Right lobe of liver (tissue), 6 donors: Measurements from ENCODE around the gene PHOSPHO1. TPM values are rescaled to one million over a fixed set of nuclear protein-coding genes. Genes with fewer than 3 reads are reported as not detected.

Source experiments
- ATAC-seq, 4 donors: fragments of 200-7000 bp; cut with Tn5 transposase; one replicate each; pipeline ENCODE4 v1.9.1; 2020; ENCODE audit warnings: mild to moderate bottlenecking in 4 of 4, moderate library complexity in 4 of 4
- DNase-seq, 3 donors: peaks; one replicate each; pipeline ENCODE4 v3.0.0-alpha.2; 2020
- H3K27ac ChIP-seq, 3 donors: fragments of 200-600 bp; one replicate each; pipeline ENCODE4 v1.8.0; 2022
- H3K27me3 ChIP-seq, 2 donors: fragments of 200-600 bp; one replicate each; pipeline ENCODE4 v1.8.0; 2022
- H3K36me3 ChIP-seq, 4 donors: fragments of 200-600 bp; sonication (generic) in 1 of 4; one replicate each; pipeline versions ENCODE4 v1.5.1 to v1.8.0; 2017 to 2022; ENCODE audit warnings: control low read depth in 1 of 4
- H3K4me1 ChIP-seq, 4 donors: fragments of 200-600 bp; sonication (generic) in 1 of 4; one replicate each; pipeline versions ENCODE4 v1.5.1 to v1.8.0; 2017 to 2022; ENCODE audit warnings: control low read depth in 1 of 4
- H3K4me3 ChIP-seq, 3 donors: fragments of 200-600 bp; one replicate each; pipeline ENCODE4 v1.8.0; 2022
- H3K9me3 ChIP-seq, 4 donors: fragments of 200-600 bp; sonication (generic) in 1 of 4; one replicate each; pipeline versions ENCODE4 v1.5.1 to v1.8.0; 2017 to 2022; ENCODE audit warnings: control low read depth in 1 of 4
- POLR2A ChIP-seq: fragments of 450-650 bp; IDR thresholded peaks from one replicate; pipeline ENCODE4 v1.6.1; 2017; ENCODE audit warnings: antibody characterized with exemption, mild to moderate bottlenecking
- WGBS: methylation state at CpG from one replicate; pipeline ENCODE4 v1.1.6; 2018; ENCODE audit warnings: low coverage, low lambda C conversion rate; ENCODE audit not compliant: insufficient coverage; ENCODE audit errors: missing lambda C conversion rate; 5-methylcytosine and 5-hydroxymethylcytosine counted together
- intact Hi-C, 2 donors: fragments of 100-400 bp; cut with DNase I; formaldehyde crosslinking; loops; one replicate each; pipeline versions ENCODE4 v1.11.2 to v1.14.1; 2022
- total RNA-seq, 6 experiments: library from RNA; depleted of rRNA in 2 of 6; stranded (reverse); fragments of >200 nt in 2 of 6; fragmentation: NEBNext Ultra II Directional in 3 of 6; extraction: Animal tissue kit (Norgen Biotek cat#: 25700) in 3 of 6; gene quantifications; one replicate each; pipeline versions ENCODE4 v1.1.0 to v1.2.4, GENCODE V29; 2016 to 2023
- TF ChIP-seq, protein P1 (sequence below), 4 donors: fragments of 200-600 bp in 3 of 4; fragments of 450-650 bp in 1 of 4; IDR thresholded peaks; one replicate each; pipeline versions ENCODE4 v1.5.1 to v1.8.0; 2016 to 2022; ENCODE audit warnings: antibody characterized with exemption in 4 of 4, mild to moderate bottlenecking in 2 of 4
- donor health status: DM: no; HTN: yes; CAD: no.
- donor health status: DM: no; HTN: no; CAD: no.
- donor health status: DM: no; HTN: no; CAD: no.
- donor health status: DM: no; HTN: yes; CAD: no.
- donor health status: DM: no; HTN: yes; CAD: no.

PHOSPHO1 gene
- total RNA-seq, 6 experiments from 2014 or later = 0.16 to 0.71 (median 0.41) TPM; not detected in 2

- DNase-seq (no peak), ATAC-seq (peak in 1 of 4 donors; percentile 5)
- Histone ChIP-seq H3K4me3 (peak overlapping the region; percentile 38 to 48 (median 43)), H3K27me3 (peaks cover 0 to 7% of the 10 kb centered on the region in 2 donors), H3K9me3 (no peaks in the 10 kb centered on the region), H3K27ac (peak overlapping the region; percentile 44 to 75 (median 60)), H3K36me3 (no peaks in the 10 kb centered on the region), H3K4me1 (peaks cover 0 to 5% (median 0%) of the 10 kb centered on the region in 4 donors)
- 57% methylated on average over 10 of the region's 11 CpGs for WGBS
- TF ChIP-seq, protein P1, sequence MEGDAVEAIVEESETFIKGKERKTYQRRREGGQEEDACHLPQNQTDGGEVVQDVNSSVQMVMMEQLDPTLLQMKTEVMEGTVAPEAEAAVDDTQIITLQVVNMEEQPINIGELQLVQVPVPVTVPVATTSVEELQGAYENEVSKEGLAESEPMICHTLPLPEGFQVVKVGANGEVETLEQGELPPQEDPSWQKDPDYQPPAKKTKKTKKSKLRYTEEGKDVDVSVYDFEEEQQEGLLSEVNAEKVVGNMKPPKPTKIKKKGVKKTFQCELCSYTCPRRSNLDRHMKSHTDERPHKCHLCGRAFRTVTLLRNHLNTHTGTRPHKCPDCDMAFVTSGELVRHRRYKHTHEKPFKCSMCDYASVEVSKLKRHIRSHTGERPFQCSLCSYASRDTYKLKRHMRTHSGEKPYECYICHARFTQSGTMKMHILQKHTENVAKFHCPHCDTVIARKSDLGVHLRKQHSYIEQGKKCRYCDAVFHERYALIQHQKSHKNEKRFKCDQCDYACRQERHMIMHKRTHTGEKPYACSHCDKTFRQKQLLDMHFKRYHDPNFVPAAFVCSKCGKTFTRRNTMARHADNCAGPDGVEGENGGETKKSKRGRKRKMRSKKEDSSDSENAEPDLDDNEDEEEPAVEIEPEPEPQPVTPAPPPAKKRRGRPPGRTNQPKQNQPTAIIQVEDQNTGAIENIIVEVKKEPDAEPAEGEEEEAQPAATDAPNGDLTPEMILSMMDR (IDR thresholded peaks at IDR 0.05) = no peak
- intact Hi-C loops = no loop called here
These were observed 30.3 kb upstream of the PHOSPHO1 start for GRCh38 chr17:49260817-49261291.

DNA sequence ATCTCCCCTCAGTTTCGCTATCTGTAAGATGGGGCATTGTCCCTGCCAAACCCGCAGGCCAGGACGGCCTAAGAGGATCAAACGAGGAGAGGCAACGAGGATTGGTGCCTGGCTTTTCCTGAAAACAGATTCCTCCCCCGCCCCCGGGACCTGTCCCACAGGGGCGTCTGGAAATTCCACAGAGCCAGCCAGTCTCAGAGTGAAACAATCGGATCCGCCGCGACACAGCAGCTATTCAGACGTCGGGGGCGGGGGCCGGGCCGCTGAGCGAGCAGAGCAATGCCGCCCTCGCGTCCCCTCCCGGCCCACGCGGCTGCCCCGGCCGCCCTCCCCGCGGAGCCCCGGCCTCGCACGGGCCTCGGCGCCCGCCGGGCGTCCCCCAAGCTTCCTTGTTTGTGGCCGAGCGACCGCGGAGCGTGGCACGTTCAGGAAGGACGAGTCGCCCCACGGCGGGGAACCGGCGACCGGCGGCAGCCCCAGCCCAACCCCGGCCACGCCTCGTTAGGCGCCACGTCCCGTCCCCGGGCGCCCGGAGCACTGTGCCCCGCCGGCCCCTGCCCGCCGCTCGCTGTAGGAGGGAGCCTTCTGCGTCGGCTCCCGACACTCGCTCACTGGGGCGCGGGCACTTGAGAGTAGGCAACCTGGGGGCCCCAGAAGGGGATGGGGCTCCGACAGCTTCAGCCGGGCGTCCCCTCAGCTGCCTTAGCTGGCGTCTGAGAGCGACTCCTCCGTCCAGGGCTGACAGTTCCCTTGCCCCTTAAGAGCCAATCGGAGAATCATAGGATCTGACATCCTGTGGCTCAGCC, 29.6 kb upstream of the PHOSPHO1 start:
- 6% methylated on average over 8 of the region's 77 CpGs for WGBS
- no peaks in the 10 kb centered on the region for H3K9me3 ChIP-seq
- no peaks in the 10 kb centered on the region for H3K36me3 ChIP-seq
- ATAC-seq (peak; percentile 80 to 85 (median 84)), DNase-seq (peak; percentile 58 to 73 (median 64))
- peaks cover 0 to 5% (median 0%) of the 10 kb centered on the region in 4 donors for H3K4me1 ChIP-seq
- TF ChIP-seq, protein P1 (IDR thresholded peaks at IDR 0.05) = no peak
- no peak for TF ChIP-seq POLR2A
- peak overlapping the region; percentile 44 to 75 (median 60) for H3K27ac ChIP-seq
- intact Hi-C loops = no loop called here
- H3K4me3 ChIP-seq = peak overlapping the region; percentile 38 to 48 (median 43)
- peaks cover 0 to 7% of the 10 kb centered on the region in 2 donors for H3K27me3 ChIP-seq

DNA sequence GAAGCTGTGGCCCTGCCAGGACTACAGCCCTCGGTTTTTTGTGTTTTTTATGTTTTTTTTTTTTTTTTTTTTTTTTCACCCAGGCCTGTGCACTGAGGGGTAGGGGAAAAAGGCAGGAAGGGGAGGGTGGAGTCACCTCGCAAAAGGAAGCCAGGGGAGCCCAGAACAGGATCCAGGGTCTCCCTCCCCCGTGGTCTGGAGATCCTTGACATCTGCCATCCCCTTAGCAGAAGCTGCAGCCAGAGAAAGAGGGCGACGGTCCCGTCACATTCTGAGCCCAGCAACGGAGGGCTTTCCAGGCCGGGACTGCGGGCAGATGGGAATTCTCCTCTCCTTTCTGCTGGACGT, 29.1 kb upstream of the PHOSPHO1 start:
- peaks cover 0 to 5% (median 0%) of the 10 kb centered on the region in 4 donors for H3K4me1 ChIP-seq
- H3K27me3 ChIP-seq = peaks cover 0 to 7% of the 10 kb centered on the region in 2 donors
- DNase-seq (peak in 1 of 3 donors; percentile 25), ATAC-seq (peak; percentile 21 to 48 (median 24))
- WGBS = 49% methylated on average over 7 of the region's 10 CpGs
- TF ChIP-seq, protein P1 (IDR thresholded peaks at IDR 0.05) = no peak
- TF ChIP-seq POLR2A = no peak
- H3K4me3 ChIP-seq = peak overlapping the region; percentile 38 to 48 (median 43)
- peak overlapping the region in 2 of 3 donors; percentile 44 to 75 for H3K27ac ChIP-seq
- H3K9me3 ChIP-seq = no peaks in the 10 kb centered on the region
- H3K36me3 ChIP-seq = no peaks in the 10 kb centered on the region
- intact Hi-C loops = no loop called here

GRCh38 chr17:49258394-49258793, 27.8 kb upstream of the PHOSPHO1 start:
- no peak for ATAC-seq

More at GRCh38 chr17:49258394-49258793, 27.8 kb upstream of the PHOSPHO1 start:
- H3K36me3 ChIP-seq = no peaks in the 10 kb centered on the region
- H3K27me3 ChIP-seq = peaks cover 0 to 7% of the 10 kb centered on the region in 2 donors
- no peak overlapping the region for H3K27ac ChIP-seq
- H3K9me3 ChIP-seq = no peaks in the 10 kb centered on the region
- intact Hi-C loops = no loop called here
- peaks cover 0 to 5% (median 0%) of the 10 kb centered on the region in 4 donors for H3K4me1 ChIP-seq
- H3K4me3 ChIP-seq = no peak overlapping the region
- DNase-seq = no peak
- 89% methylated on average over 3 of the region's 3 CpGs for WGBS
- TF ChIP-seq, protein P1 (IDR thresholded peaks at IDR 0.05) = no peak
- TF ChIP-seq POLR2A = no peak
